GM21737 (cell line): ENCODE data around the gene DNAI2.
"Not testable (repeated sequence)": the region's sequence is repeated elsewhere in the genome, so short reads cannot be mapped to it uniquely, and the experiment has no call there.

ENCODE experiments used
- ATAC-seq: cut with Tn5 transposase; IDR thresholded peaks from one replicate; pipeline ENCODE4 v1.9.1; 2021; ENCODE audit warnings: mild to moderate bottlenecking, moderate library complexity; ENCODE audit not compliant: unreplicated experiment

The DNAI2 gene

DNA sequence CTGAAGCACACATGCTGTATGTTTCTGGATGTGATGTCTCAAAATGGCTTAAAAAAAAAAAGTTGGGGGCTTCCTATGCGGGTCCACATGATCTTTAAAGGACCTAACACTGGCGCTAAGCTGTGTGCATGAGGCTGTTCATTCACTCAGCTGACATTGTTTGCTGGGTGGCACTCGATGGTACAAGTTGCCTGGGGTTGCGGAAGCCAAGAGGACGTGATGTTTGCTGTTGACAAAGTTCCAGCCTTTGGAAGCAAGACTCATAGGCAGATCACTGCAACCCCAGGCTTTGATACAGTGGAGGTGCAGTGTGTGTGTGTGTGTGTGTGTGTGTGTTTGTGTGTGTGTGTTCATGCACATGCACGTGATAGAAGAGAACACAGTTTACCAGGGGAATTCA is 29.5 kb upstream of the DNAI2 start:
- no peak for ATAC-seq

DNA sequence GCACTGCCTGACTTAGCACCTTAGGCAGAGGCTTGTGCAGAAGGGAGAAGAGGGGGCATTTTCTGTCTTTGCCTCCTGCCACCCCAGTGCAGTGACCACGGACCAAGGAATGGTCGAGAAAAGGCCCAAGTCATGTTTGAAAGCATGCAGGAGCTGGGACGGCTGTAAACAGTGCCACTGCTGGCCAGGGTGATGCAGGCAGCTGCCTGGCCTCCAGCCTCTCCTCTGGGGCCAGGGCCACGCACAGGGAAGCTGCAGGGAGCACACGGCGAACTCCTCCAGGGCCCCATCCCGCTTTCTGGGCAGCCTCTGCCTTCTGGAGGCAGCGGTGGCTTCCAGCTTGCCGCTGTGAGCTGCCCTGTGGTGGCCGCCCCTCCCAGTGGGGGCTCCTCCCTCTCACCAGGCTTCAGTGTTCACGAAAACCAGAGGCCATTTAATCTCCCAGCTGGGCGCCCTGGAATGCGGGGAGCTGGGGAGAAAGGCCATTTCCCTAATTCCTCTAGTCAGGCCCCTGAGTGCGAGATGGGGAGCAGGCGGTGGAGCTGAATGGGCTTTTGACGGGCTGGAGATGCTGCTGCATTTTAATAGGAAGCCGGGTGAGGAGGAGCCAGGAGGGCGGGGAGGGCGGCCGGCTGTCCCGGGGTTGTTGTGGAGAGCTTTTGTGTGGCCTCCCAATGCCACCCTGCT is 28.7 kb upstream of the DNAI2 start:
- no peak for ATAC-seq

DNA sequence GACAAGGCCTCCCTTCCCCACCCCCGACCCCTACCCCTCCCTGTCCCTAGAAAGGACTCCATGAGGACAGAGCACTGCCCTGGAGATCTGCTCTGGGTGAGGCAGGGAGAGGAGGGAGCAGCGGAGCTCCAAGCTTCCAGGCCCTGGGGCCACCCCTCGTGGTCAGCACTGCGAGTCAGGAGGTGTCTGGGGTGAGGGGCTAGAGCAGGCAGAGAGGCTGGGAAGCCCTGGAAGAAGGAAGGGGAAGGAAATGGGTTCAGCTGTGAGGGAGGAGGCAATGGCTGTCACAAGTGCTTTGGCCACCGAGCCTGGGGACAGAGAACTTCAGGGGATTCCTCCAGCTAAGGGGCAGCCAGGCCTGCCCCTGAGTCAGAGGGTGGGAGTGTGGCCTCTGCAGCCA is 28.2 kb upstream of the DNAI2 start:
- ATAC-seq = no peak

DNA sequence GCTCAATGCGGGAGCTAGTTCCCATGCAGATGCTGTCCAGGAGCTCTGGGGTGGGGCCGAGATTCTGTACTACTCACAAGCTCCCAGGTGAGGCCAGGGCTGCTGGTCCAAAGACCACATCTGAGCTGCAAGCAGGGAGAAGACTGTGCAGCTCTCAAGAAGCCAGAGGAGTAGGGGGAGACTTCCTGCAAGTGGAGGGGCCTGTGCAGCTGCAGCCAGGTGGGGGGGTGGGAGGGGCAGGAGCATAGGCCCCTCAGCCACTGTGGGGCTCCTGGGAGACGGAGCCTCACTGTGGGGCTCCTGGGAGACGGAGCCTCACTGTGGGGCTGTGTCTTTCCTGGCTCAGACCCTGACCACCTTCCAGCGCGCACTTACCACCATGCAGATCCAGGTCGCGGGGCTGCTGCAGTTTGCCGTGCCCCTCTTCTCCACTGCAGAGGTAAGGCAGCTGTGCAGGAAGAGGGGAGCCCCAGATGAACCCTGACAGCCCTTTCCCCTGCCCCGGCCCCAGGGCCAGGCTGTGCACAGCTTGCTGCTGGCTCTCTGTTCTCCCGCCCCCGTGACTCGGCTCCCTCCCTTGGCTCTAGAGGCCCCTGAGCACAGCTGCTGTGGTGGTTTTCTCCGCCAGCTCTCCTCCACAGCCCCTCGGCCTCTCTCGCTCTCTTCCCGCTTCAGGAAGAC is 24.3 kb upstream of the DNAI2 start:
- no peak for ATAC-seq

DNA sequence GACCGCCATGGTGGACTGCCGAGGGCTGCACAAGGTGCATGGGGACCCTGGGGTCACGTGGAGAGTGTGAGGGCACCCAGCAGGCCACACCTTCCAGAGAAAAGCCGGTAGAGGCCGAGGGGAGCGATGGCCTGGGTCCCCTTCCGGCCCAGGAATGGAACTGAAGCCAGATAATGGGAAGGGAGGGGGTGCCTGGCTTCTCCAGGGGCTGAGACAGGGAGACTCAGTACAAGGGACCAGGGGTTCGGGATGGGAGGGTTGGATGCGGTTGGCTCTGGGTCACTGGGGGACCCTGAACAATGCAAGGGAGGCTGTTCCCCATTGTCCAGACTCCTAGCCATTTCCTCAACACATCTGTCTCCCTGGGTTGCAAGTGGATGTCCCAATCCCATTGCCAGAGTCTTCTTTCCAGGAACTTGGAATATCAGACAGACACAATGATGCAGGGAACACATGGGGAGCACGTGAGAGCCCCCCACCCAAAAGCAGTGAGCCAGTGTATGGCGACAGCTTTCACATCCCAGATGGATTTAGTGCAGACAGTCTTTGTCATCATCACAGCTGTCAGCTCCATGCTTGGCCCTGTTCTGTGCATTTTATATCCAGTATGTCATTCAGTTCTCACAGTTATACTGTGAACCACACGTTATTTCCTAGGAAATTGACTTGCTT is 23.6 kb upstream of the DNAI2 start:
- ATAC-seq = no peak

DNA sequence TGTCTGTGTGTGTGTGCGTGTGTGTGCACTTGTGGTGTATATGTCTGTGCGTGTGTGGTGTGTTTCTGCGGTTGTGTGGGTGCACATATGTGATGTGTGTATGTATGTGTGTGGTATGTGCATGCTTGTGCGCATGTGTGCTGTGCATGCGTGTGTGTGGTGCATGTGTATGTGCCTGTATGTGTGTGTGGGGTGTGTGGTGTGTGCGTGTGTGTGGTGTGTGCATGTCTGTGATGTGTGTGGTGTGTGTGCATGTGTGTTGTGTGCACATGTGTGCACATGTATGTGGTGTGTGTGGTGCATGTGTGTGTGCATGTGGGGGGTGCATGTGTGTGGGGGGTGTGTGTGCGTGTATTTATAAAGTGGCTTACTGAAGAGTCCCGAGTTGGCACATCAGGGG is 23.0 kb upstream of the DNAI2 start:
- no peak for ATAC-seq

DNA sequence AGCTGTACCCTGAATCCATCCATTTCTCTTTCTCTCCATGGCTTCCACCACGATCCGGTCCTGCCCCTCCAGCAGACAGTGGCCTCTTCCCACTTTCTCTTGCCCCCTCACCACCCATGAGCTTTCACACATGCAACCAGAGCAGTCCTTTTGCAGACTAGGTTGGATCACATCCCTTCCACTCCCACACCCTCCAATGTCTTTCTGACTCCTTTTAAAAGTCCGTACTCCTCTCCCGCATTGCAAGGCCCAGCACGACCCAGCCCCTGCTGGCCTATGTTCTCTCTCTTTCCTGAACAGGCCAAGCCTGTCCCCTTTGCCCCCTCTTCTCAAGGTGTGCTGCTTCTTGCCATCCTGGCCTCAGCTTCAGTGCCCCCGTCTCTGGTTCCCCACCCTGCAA is 22.5 kb upstream of the DNAI2 start:
- ATAC-seq = no peak

DNA sequence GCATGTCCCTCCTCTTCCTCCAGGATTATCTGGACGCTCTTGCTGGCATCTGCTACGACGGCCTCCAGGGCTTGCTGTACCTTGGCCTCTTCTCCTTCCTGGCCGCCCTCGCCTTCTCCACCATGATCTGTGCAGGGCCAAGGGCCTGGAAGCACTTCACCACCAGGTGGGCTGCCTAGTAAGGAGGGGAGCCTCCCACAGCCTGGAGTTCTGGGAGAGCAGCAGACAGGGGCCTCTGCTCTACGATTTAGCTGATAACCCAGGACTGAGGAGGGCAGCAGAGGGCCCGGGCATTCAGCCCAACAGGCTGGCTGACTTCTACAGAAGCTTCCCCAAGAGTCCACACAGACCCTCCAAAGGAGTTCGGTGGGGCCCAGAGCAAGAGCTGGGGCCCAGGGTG is 21.8 kb upstream of the DNAI2 start:
- no peak for ATAC-seq

DNA sequence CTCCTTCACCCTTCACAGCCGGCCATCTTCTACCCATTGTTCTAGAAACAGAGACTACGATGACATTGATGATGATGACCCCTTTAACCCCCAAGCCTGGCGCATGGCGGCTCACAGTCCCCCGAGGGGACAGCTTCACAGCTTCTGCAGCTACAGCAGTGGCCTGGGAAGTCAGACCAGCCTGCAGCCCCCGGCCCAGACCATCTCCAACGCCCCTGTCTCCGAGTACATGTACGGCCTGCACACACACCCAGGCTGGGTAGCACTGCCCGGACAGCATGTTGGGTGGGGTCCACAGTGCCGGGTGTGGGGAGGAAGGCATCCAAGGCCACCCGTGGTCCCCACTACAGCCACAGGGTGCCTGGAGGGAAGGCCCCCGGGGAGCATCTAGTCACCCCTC is 21.0 kb upstream of the DNAI2 start:
- no peak for ATAC-seq

DNA sequence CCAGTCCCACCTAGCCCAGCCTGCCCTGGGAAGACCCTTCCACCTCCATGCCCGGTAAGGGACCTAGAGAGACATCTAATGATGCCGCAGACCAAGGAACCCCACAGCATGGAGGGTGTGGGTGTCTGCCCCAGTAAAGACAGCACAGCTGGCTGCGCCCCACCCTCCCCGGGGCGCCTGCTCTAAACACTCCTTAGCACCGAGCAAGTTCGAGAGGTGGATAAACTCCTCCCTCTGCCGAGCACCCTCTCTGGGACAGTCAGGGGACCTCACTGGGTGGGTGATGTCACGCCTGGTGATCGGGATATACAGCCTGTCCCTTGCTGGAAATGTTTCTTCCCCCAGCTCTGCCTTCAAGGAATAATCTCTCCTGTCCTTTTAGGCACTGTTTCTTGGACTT is 16.7 kb upstream of the DNAI2 start:
- no peak for ATAC-seq

DNA sequence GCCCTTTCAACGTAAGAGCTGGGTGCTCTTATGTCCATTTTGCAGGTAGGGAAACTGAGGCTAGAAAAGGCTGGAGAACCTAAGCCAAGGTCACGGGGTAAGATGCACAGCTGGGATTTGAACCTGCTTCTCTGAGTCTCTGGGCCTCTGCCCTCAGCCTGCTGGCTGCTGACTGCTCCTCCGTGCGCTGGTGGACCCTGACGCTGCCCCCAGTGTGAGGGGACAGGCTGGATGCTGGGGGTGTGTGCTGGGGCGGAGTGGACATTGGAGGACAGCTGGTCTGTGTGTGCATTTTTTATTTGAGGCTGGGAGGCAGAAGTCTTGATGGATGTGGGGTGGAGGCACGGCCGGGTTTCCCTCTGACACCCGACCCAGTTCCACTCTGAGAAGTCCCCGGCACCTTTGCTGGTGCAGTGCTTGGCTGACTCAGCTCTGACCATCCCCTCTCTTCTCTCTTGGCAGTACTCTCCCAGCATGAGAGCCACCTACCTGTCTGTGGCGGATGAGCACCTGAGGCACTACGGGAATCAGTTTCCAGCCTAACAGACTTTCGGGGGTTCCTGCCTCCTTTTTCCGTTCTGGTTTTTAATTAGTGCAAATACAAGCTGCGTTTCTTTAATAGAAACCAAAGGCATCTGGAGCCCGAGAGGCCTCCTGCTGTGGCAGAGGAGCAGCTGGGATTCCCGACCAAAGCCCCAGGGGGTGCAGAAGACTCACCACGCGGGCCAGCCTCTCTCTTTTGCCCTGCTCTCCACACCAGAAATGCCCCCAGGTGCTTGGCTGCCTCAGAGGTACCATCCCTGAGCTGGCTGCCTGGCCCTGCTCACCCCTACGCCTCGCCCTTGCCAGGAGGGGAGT is 14.1 kb upstream of the DNAI2 start:
- no peak for ATAC-seq

DNA sequence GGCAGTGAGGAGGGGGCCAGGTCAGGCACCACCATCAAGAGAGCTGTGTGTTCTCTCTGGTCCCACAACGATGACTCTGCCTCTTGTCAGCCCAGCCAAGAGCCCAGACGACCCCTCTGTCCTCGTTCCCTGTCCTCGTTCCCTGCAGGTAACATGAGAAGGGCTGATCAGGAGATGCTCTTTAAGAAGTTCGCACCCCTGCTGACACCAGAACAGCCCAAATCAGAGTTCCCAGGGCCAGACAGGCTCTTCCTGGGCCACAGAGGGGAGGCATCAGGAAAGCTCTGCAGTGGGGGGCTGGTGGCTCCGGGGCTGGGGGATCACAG is 13.5 kb upstream of the DNAI2 start:
- ATAC-seq = no peak

DNA sequence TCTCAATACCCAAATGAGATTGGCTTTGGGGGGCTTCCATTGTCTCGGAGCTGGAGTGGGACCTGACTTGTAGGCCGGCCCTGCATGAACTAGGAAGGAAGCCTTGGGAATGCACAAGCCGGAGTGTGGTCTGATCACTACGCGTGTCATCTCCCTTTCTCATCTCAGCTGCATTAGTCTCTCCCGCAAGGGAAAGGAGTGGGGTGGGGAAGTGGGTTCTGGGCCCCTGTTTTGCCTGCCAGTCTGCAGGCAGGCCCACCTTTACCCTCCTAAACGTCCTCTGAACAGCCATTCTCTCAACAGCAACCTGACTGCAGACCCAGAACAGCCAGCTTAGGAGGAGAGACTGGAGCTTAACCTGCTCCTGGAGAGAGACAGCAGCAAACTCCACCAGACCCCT is 11.4 kb upstream of the DNAI2 start:
- ATAC-seq = no peak

DNA sequence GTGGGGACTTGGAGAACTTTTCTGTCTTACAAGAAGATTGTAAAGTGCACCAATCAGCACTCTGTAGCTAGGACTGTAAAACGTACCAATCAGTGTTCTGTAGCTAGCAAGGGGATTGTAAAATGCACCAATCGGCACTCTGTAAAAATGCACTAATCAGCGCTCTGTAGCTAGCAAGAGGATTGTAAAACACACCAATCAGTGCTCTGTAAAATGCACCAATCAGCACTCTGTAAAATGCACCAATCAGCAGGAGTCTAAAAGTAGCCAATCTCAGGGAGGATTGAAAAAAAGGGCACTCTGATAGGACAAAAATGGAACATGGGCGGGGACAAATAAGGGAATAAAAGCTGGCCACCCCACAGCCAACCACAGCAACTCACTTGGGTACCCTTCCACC is 7.0 kb upstream of the DNAI2 start:
- ATAC-seq = not testable (repeated sequence)

DNA sequence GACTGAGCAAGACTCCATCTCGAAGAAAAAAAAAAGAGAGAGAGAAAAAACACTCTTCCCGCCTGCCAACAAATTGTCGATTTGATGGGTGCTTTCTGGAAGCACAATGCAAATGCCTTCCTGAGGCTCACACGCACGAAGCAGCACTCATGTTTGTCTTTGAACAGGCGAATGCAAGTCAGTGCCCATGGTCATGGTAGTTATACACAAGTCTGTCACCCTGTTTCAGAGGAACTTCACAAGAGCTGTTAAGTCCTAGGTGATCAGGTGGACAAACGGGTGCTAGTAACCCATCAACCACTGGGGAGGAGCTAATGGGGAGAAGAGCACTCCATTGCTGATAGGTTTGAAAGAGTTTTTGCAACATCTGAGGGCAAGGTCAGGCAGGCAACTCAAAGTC is 6.5 kb upstream of the DNAI2 start:
- no peak for ATAC-seq

DNA sequence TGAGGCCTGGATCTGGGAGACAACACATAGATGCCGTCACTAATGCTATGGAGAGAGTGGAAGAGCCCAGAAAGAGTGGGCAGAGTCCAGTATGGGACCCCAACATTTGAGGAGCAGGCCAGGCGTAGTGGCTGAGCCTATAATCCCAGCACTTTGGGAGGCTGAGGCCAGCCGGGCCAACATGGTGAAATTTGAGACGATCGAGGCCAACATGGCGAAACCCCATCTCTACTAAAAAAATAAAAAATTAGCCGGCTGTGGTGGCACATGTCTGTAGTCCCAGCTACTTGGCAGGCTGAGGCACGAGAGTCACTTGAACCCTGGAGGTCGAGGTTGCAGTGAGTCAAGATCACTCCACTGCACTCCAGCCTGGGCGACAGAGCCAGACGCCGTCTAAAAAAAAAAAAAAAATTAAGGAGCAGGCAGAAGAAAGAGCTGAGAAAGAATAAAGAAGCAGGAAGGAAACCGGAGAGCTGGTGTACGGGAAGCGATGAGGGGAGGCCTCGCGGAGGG is 6.0 kb upstream of the DNAI2 start:
- no peak for ATAC-seq

DNA sequence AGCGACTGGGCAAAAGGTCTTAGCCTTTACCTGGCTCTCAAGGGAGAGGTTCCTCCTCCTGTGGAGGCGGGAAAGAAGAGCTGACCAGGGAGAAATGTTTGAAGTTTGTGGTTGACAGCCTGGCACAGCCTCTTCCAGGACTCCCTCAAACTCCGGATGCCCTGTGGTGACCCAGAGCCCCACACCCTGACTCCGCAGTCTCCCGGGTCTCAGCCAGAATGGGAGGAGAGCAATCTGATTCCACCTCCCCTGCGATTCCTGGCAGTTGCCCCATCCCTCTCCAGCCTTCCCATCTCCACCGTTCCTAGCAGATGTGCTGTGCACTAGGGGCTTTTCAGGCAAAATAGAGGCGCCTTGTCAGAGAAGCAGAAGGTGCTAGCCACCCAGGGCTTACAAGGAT is 5.5 kb upstream of the DNAI2 start:
- ATAC-seq = no peak

DNA sequence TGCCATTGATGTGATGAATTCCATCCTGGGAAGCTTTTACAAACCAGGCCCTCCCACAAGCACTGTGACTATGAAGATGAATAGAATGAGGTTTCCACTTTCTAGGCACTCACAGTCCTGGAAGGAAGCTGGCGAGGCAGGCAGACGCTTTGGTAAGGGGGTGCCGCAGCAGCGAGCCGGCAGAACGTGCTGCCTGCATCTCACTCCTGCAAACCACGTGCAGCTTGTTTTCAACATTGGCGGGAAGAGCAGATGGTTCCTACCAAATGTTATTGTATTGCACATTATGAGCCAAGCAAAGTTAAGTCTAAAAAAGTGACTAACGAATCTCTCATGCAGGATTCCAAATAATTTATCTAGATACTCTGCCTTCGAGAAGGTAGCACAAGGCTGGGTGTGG is 3.7 kb upstream of the DNAI2 start:
- no peak for ATAC-seq

DNA sequence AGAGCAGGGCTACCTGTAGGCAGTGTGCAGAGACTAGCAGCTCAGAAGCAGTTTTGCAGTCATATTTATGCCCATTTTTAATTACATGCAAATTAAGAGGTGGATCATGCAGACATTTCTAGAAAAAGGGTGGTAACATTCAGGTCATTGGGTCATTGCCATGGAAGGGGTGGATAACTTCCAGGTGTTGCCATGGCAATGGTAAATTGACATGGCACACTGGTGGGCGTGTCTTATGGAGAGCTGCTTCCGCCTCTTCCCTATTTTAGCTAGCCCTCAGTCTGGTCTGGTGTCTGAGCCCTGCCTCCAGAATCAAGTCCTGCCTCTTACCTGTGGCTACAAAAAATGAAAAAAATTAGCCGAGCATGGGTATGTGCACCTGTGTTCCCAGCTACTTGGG is 2.8 kb upstream of the DNAI2 start:
- ATAC-seq = no peak

DNA sequence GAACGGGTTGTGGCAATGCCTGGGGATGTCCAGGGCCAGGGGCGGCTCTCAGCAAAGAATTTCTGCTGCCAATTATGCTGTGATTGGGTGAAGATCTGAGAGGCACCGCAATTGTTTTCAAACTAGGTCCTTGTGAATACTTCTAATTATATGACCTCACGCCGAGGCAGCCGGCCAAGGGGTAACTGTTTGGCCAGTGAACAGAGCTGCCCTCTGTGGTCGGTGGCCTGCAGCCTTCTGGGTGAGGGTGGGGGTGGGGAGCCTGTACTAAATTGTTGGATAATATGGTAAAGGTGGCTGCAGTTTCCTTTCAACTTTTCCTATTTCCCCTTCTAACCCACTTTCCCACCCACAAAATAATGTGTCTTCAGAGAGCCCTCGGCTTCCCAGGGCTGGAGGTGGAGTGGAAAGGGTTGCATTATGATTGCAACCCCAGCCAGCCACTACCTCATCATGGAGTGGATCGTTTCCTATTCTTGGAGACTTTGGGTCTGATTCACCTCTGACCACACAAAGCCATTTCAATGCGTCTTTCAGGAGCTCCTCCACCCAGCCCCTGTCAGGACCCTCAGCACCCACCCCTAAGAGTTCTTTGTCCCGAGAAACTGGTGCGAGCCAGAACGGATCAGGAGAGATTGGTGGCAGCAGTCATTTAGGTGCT is 2.0 kb upstream of the DNAI2 start:
- ATAC-seq = no peak

DNA sequence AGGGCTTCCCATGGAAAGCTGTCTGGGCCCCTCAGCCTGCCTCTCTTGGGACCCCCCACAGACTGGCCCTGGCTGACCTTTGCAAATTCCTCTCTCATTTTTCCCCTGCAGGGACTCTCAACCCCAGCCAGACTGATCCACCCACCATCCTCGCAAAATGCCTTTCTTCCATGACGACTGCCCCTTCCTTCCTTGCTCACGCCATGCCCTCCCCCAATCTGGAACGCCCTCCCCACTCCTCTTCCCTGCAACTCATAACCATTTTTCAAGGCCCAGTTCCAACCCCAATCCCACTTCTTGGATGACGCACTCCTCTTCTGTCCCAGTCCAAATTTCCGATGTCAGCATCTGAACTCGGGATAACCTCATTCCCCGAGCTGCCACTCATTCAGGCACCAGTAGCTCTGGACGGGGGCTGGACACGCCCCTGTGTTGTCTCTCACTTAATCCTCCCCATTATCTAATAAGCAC is 1.3 kb upstream of the DNAI2 start:
- no peak for ATAC-seq
